GM12875 (cell line): ENCODE results near the gene ZNF407.

Experiments used
- H3K4me3 ChIP-seq: one replicate; pipeline ENCODE4 v1.5.1; 2011; ENCODE audit warnings: low read depth, low read length, control low read depth
- CTCF ChIP-seq: IDR thresholded peaks from 2 replicates; pipeline ENCODE4 v1.5.1; 2011; ENCODE audit warnings: low read depth, mild to moderate bottlenecking, control low read depth, inconsistent platforms, low read length, moderate library complexity, borderline replicate concordance; ENCODE audit not compliant: insufficient read depth

ZNF407 gene

GRCh38 chr18:74790451-74790850, 192.8 kb downstream of the ZNF407 start:
- no peak for TF ChIP-seq CTCF
- H3K4me3 ChIP-seq = no peak overlapping the region

GRCh38 chr18:74791501-74792194, 194.0 kb downstream of the ZNF407 start:
- TF ChIP-seq CTCF = no peak
- no peak overlapping the region for H3K4me3 ChIP-seq

GRCh38 chr18:74793746-74794145, 196.1 kb downstream of the ZNF407 start:
- no peak for TF ChIP-seq CTCF
- H3K4me3 ChIP-seq = no peak overlapping the region

- no peak for TF ChIP-seq CTCF
- H3K4me3 ChIP-seq = no peak overlapping the region
Observed at GRCh38 chr18:74795751-74796150, 198.1 kb downstream of the ZNF407 start.

GRCh38 chr18:74796211-74796610, 198.5 kb downstream of the ZNF407 start:
- no peak for TF ChIP-seq CTCF
- no peak overlapping the region for H3K4me3 ChIP-seq

- no peak overlapping the region for H3K4me3 ChIP-seq
- no peak for TF ChIP-seq CTCF
Observed at GRCh38 chr18:74796841-74797576, 199.3 kb downstream of the ZNF407 start.

GRCh38 chr18:74797577-74798151, 200.0 kb downstream of the ZNF407 start:
- TF ChIP-seq CTCF = no peak
- H3K4me3 ChIP-seq = no peak overlapping the region
